Fibroblast of lung (primary cell): ENCODE measurements around the gene RSPH10B.
"Not testable (repeated sequence)": the region's sequence is repeated elsewhere in the genome, so short reads cannot be mapped to it uniquely, and the experiment has no call there.

Source experiments
- CTCF ChIP-seq, 2 donors: IDR thresholded peaks in 1 of 2; conservative IDR thresholded peaks in 1 of 2; 1 replicate in 1 of 2; 2 replicates in 1 of 2; pipeline ENCODE4 v1.5.1; 2011 to 2012; ENCODE audit warnings: low read length in 2 of 2, control low read depth in 1 of 2, inconsistent platforms in 1 of 2, low read depth in 1 of 2, mild to moderate bottlenecking in 1 of 2
- EZH2 ChIP-seq: IDR thresholded peaks from 2 replicates; pipeline ENCODE4 v1.5.1; 2012; ENCODE audit warnings: low read length, control low read depth, mild to moderate bottlenecking; ENCODE audit errors: missing control alignments

GRCh38 chr7:5908835-5909234 lies 61.7 kb downstream of the RSPH10B start:
- not testable (repeated sequence) for TF ChIP-seq CTCF (conservative IDR thresholded peaks at IDR 0.05 in 1 of 2, IDR thresholded peaks at IDR 0.05 in 1 of 2; ENCODE audit: low read depth in 1 of 2, low read length in 2 of 2); EZH2
